ENCODE results near the gene KNTC1.
A peak's percentile ranks its signal among the peaks of the same experiment; 100 is the strongest.
"Not testable (repeated sequence)": the region's sequence is repeated elsewhere in the genome, so short reads cannot be mapped to it uniquely, and the experiment has no call there.

KNTC1 gene

GRCh38 chr12:122526683-122527477 lies at the start of gene KNTC1, which contains the start of gene RSRC2:
Gene KNTC1, plus strand, starts transcription at chr12:122527249. Its CDS starts 2,815 bp downstream, at chr12:122530064.
Gene RSRC2, minus strand, starts transcription at chr12:122526936. Its CDS starts 83 bp downstream, at chr12:122526853.
- peak; percentile 98 for DNase-seq

GRCh38 chr12:122480753-122481152 lies 46.3 kb upstream of the KNTC1 start:
- DNase-seq = no peak

GRCh38 chr12:122481861-122482260 lies 45.2 kb upstream of the KNTC1 start:
- no peak for DNase-seq

GRCh38 chr12:122483969-122484368 lies 43.1 kb upstream of the KNTC1 start:
- no peak for DNase-seq

GRCh38 chr12:122484385-122484784 lies 42.7 kb upstream of the KNTC1 start:
- DNase-seq = not testable (repeated sequence)

GRCh38 chr12:122486360-122486759 lies 40.7 kb upstream of the KNTC1 start:
- DNase-seq = not testable (repeated sequence)

- no peak for DNase-seq
Observed at GRCh38 chr12:122486805-122487426, 40.1 kb upstream of the KNTC1 start.

- DNase-seq = not testable (repeated sequence)
Observed at GRCh38 chr12:122487807-122488206, 39.2 kb upstream of the KNTC1 start.

GRCh38 chr12:122489038-122489437 lies 38.0 kb upstream of the KNTC1 start:
- DNase-seq = no peak

GRCh38 chr12:122491991-122492390 lies 35.1 kb upstream of the KNTC1 start:
- DNase-seq = no peak

- not testable (repeated sequence) for DNase-seq
Observed at GRCh38 chr12:122493222-122493621, 33.8 kb upstream of the KNTC1 start.

- no peak for DNase-seq
Observed at GRCh38 chr12:122495258-122495657, 31.8 kb upstream of the KNTC1 start.

GRCh38 chr12:122499991-122500684 lies 26.9 kb upstream of the KNTC1 start:
- DNase-seq = peak; percentile 6

GRCh38 chr12:122500685-122501488 lies 26.2 kb upstream of the KNTC1 start, which contains the start of gene ZCCHC8:
Gene ZCCHC8, minus strand, starts transcription at chr12:122500932. Its CDS starts 92 bp downstream, at chr12:122500840.
- peak; percentile 96 for DNase-seq

GRCh38 chr12:122501489-122501989 lies 25.5 kb upstream of the KNTC1 start:
- no peak for DNase-seq

- no peak for DNase-seq
Observed at GRCh38 chr12:122503147-122503751, 23.8 kb upstream of the KNTC1 start.

- DNase-seq = no peak
Observed at GRCh38 chr12:122503783-122504590, 23.1 kb upstream of the KNTC1 start.

- DNase-seq = no peak
Observed at GRCh38 chr12:122505419-122506051, 21.5 kb upstream of the KNTC1 start.

GRCh38 chr12:122506393-122506938 lies 20.6 kb upstream of the KNTC1 start:
- DNase-seq = no peak

GRCh38 chr12:122508163-122508562 lies 18.9 kb upstream of the KNTC1 start:
- no peak for DNase-seq
